ENCODE data around the gene CD300H. TPM values are rescaled to one million over a fixed set of nuclear protein-coding genes. Genes with fewer than 3 reads are reported as not detected.
A peak's percentile ranks its signal among the peaks of the same experiment; 100 is the strongest.

Gene CD300H
- total and polyA plus RNA-seq, 11 donors = 0.30 to 1.5 (median 0.69) TPM; not detected in 7

DNA sequence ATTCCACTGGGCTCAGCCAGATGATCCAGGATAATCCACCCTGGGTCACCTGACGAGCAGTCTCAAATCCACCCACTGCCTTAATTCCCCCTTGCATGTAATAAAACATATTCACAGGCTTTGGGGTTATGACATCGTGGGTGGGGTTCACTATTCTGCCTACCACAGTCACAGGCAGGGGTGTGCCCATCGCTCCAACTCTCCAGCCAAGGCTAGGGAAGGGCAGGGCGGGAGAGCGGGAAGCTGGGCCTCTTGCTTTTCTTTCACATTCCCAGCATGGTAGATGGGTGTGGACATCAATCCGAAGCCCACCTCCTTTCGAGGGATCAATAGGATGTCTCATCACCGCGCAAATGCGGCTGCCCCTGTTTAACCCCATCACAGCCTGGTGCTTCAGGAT, 37.5 kb upstream of the CD300H start:
- no peak overlapping the region for H3K4me3 ChIP-seq
- no peak for DNase-seq
- H3K36me3 ChIP-seq = no peaks in the 10 kb centered on the region
- 58 to 79% (median 76%) methylated on average over 7 to 10 of the region's 10 CpGs for WGBS, 4 donors
- peaks cover 0 to 52% (median 0%) of the 10 kb centered on the region in 12 donors for H3K4me1 ChIP-seq
- peaks cover 0 to 19% (median 0%) of the 10 kb centered on the region in 9 donors for H3K27me3 ChIP-seq
- peak overlapping the region in 1 of 12 donors; percentile 76 for H3K27ac ChIP-seq
- no peaks in the 10 kb centered on the region for H3K9me3 ChIP-seq
- no peak for ATAC-seq
- intact Hi-C loops (cut with DNase I) = loop anchor here in 4 of 10 donors (5.0 to 10.0 kb wide), 4 partner anchors 230 to 240 kb away; partner anchors contain the start of genes GPR142 (in 2 of the 4) and BTBD17 (in 1 of the 4)
- TF ChIP-seq, protein P1, sequence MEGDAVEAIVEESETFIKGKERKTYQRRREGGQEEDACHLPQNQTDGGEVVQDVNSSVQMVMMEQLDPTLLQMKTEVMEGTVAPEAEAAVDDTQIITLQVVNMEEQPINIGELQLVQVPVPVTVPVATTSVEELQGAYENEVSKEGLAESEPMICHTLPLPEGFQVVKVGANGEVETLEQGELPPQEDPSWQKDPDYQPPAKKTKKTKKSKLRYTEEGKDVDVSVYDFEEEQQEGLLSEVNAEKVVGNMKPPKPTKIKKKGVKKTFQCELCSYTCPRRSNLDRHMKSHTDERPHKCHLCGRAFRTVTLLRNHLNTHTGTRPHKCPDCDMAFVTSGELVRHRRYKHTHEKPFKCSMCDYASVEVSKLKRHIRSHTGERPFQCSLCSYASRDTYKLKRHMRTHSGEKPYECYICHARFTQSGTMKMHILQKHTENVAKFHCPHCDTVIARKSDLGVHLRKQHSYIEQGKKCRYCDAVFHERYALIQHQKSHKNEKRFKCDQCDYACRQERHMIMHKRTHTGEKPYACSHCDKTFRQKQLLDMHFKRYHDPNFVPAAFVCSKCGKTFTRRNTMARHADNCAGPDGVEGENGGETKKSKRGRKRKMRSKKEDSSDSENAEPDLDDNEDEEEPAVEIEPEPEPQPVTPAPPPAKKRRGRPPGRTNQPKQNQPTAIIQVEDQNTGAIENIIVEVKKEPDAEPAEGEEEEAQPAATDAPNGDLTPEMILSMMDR (IDR thresholded peaks at IDR 0.05) = no peak
- TF ChIP-seq POLR2A (IDR thresholded peaks at IDR 0.05) = no peak

DNA sequence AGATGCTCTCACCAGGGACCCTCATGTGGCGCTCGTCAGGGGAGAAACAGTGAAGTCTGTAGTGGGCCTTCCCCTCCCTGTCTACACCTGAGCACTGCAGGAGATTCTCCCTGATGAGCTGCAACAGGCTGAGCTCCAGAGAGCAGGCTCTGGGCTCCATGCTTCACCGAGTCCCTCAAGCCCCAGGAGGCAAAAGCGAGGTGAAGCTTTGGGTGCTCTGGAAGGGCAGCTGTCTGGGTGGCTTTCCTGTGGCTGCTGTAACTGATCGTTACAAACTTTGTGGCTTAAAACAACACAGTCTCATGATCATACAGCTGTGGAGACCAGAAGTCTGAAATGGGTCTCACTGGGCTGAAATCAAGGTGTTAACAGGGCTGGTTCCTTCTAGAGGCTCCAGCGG, 36.9 kb upstream of the CD300H start:
- DNase-seq (no peak), ATAC-seq (no peak)
- WGBS, 4 donors = 80 to 93% (median 86%) methylated on average over 4 to 6 of the region's 6 CpGs
- Histone ChIP-seq H3K36me3 (no peaks in the 10 kb centered on the region), H3K4me3 (no peak overlapping the region), H3K27me3 (peaks cover 0 to 22% (median 0%) of the 10 kb centered on the region in 9 donors), H3K27ac (no peak overlapping the region), H3K4me1 (peaks cover 0 to 55% (median 0%) of the 10 kb centered on the region in 12 donors), H3K9me3 (no peaks in the 10 kb centered on the region)
- intact Hi-C loops (cut with DNase I) = loop anchor here in 4 of 10 donors (5.0 to 10.0 kb wide), 4 partner anchors 229 to 239 kb away; partner anchors contain the start of genes GPR142 (in 2 of the 4) and BTBD17 (in 1 of the 4)
- no peak for TF ChIP-seq POLR2A (IDR thresholded peaks at IDR 0.05)
- TF ChIP-seq, protein P1 (IDR thresholded peaks at IDR 0.05) = no peak

DNA sequence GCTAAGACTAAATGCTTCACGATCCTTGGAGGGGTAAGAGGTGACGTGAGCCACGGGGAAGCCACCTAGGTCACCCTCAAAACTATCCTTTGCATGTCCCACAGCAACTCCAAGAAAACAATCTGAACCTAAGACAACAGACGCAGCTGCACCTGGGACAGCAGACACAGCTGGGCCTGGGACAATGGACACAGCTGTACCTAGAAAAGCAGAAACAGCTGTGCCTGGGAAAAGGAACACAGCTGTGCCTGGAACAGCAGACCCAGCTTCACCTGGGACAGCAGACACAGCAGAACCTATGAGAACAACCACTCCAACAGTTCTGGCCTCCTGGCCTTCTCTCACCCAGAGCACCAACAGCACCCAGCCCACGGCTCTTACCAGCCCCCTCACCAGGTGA, 36.4 kb upstream of the CD300H start:
- intact Hi-C loops (cut with DNase I) = loop anchor here in 4 of 10 donors (5.0 to 10.0 kb wide), 4 partner anchors 229 to 239 kb away; partner anchors contain the start of genes GPR142 (in 2 of the 4) and BTBD17 (in 1 of the 4)
- Histone ChIP-seq H3K27me3 (peaks cover 0 to 24% (median 0%) of the 10 kb centered on the region in 9 donors), H3K36me3 (no peaks in the 10 kb centered on the region), H3K27ac (no peak overlapping the region), H3K4me3 (no peak overlapping the region), H3K9me3 (no peaks in the 10 kb centered on the region), H3K4me1 (peaks cover 0 to 60% (median 0%) of the 10 kb centered on the region in 12 donors)
- WGBS, 4 donors = 65 to 82% (median 79%) methylated on average over 5 of the region's 5 CpGs
- ATAC-seq (no peak), DNase-seq (no peak)
- TF ChIP-seq, protein P1 (IDR thresholded peaks at IDR 0.05) = no peak
- TF ChIP-seq POLR2A (IDR thresholded peaks at IDR 0.05) = no peak

DNA sequence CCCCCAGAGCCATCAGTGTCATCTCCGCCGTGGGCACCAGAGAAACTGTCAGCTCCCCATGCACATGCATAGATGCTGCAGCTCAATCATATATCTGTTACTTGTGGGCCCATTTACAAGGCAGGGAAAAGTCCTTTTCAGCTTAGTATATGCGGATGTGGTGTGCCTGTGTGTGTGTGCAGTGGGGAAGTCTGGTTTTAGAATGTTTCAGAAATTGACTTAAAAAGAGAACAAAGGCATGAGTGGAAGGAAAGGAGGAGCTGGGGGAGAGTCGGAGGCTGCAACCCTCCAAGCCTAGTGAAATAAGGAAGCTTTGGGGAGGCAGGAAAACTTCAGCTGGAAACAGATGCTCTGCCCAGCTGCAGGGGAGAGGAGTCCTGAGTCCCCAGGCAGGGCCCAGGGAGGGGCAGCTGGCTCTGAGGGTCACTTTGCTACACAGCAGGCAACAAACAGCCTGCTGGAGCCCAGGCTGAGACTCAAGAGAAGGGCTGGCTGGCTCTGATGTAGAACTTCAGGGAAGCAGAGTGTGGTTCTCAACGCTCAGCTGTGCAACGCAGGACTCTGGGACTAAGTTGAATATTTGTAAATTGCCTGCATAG, 35.8 kb upstream of the CD300H start:
- H3K27me3 ChIP-seq = peaks cover 0 to 24% (median 0%) of the 10 kb centered on the region in 9 donors
- intact Hi-C loops (cut with DNase I) = loop anchor here in 4 of 10 donors (5.0 to 10.0 kb wide), 4 partner anchors 228 to 238 kb away; partner anchors contain the start of genes GPR142 (in 2 of the 4) and BTBD17 (in 1 of the 4)
- peaks cover 0 to 65% (median 0%) of the 10 kb centered on the region in 12 donors for H3K4me1 ChIP-seq
- H3K27ac ChIP-seq = peak overlapping the region in 1 of 12 donors; percentile 13
- no peaks in the 10 kb centered on the region for H3K9me3 ChIP-seq
- no peak for TF ChIP-seq POLR2A (IDR thresholded peaks at IDR 0.05)
- TF ChIP-seq, protein P1 (IDR thresholded peaks at IDR 0.05) = no peak
- no peaks in the 10 kb centered on the region for H3K36me3 ChIP-seq
- DNase-seq (no peak), ATAC-seq (peak in 1 of 4 donors; percentile 28)
- 55 to 60% (median 58%) methylated on average over 6 of the region's 6 CpGs for WGBS, 4 donors
- H3K4me3 ChIP-seq = no peak overlapping the region
